Mesenteric fat pad (tissue), 1 donor: ENCODE measurements around the gene SLC17A1. TPM values are rescaled to one million over a fixed set of nuclear protein-coding genes. Genes with fewer than 3 reads are reported as not detected.

Experiments used
- DNase-seq: peaks from one replicate; pipeline ENCODE4 v3.0.0-alpha.2; 2020; ENCODE audit warnings: low spot score
- total RNA-seq: library from RNA; stranded (reverse); fragmentation: NEBNext Ultra II Directional; extraction: Animal tissue kit (Norgen Biotek cat#: 25700); gene quantifications from one replicate; pipeline ENCODE4 v1.2.1, GENCODE V29; 2021
- donor health status: DM: yes; HTN: yes; CAD: no.

Gene SLC17A1
- total RNA-seq, 1 donor from 2014 or later, result not detected

- DNase-seq, result no peak
Measured at GRCh38 chr6:25833136-25833535, 1.3 kb upstream of the SLC17A1 start.

- no peak for DNase-seq
Measured at GRCh38 chr6:25832670-25833069, 818 bp upstream of the SLC17A1 start.

- DNase-seq, result no peak
Measured at GRCh38 chr6:25832307-25832662, 433 bp upstream of the SLC17A1 start.

- no peak for DNase-seq
Measured at GRCh38 chr6:25830458-25830857, 1.4 kb downstream of the SLC17A1 start.

GRCh38 chr6:25829375-25829774, 2.5 kb downstream of the SLC17A1 start:
- no peak for DNase-seq

GRCh38 chr6:25821341-25821740, 10.5 kb downstream of the SLC17A1 start:
- no peak for DNase-seq

GRCh38 chr6:25816252-25816651, 15.6 kb downstream of the SLC17A1 start:
- DNase-seq, result no peak

- no peak for DNase-seq
Measured at GRCh38 chr6:25815194-25815593, 16.7 kb downstream of the SLC17A1 start.

GRCh38 chr6:25804804-25805203, 27.0 kb downstream of the SLC17A1 start:
- DNase-seq, result no peak

GRCh38 chr6:25801436-25801835, 30.4 kb downstream of the SLC17A1 start:
- no peak for DNase-seq

- DNase-seq, result no peak
Measured at GRCh38 chr6:25794784-25795183, 37.1 kb downstream of the SLC17A1 start.

- DNase-seq, result no peak
Measured at GRCh38 chr6:25793970-25794369, 37.9 kb downstream of the SLC17A1 start.

GRCh38 chr6:25792016-25792415, 39.8 kb downstream of the SLC17A1 start:
- DNase-seq, result no peak

GRCh38 chr6:25789475-25789874, 42.4 kb downstream of the SLC17A1 start:
- no peak for DNase-seq

- no peak for DNase-seq
Measured at GRCh38 chr6:25788305-25788922, 43.4 kb downstream of the SLC17A1 start.

- no peak for DNase-seq
Measured at GRCh38 chr6:25787428-25787827, 44.4 kb downstream of the SLC17A1 start.

GRCh38 chr6:25781134-25781533, 50.7 kb downstream of the SLC17A1 start:
- no peak for DNase-seq

- DNase-seq, result no peak
Measured at GRCh38 chr6:25777856-25778649, 53.8 kb downstream of the SLC17A1 start.

GRCh38 chr6:25777031-25777430, 54.8 kb downstream of the SLC17A1 start:
- no peak for DNase-seq

- no peak for DNase-seq
Measured at GRCh38 chr6:25774120-25774715, 57.6 kb downstream of the SLC17A1 start.

- DNase-seq, result no peak
Measured at GRCh38 chr6:25769983-25770382, 61.9 kb downstream of the SLC17A1 start.

- DNase-seq, result no peak
Measured at GRCh38 chr6:25768566-25768965, 63.3 kb downstream of the SLC17A1 start.

GRCh38 chr6:25764611-25765010, 67.2 kb downstream of the SLC17A1 start:
- no peak for DNase-seq
